Measurements from ENCODE around the gene MATN1.

MATN1 gene

DNA sequence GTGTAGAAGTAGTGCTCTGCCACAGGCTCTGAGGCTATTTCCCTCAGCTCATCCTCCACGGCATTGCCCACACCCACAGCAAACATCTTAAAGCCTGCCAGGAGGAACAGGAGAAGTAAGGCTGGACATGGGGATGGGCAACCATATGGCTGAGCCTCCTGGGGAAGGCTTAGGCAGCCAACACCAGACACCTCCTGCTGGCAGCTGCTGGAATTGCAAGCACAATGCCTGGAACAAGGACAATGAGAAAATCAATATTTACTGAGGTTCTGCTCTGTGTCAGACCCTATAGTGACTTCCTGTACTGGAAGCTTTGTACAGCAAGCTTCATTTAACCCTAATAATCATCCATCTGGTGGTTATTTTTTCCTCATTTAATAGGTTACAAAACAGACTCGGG is 8.2 kb downstream of the MATN1 start:
- peak; percentile 57 for DNase-seq

DNA sequence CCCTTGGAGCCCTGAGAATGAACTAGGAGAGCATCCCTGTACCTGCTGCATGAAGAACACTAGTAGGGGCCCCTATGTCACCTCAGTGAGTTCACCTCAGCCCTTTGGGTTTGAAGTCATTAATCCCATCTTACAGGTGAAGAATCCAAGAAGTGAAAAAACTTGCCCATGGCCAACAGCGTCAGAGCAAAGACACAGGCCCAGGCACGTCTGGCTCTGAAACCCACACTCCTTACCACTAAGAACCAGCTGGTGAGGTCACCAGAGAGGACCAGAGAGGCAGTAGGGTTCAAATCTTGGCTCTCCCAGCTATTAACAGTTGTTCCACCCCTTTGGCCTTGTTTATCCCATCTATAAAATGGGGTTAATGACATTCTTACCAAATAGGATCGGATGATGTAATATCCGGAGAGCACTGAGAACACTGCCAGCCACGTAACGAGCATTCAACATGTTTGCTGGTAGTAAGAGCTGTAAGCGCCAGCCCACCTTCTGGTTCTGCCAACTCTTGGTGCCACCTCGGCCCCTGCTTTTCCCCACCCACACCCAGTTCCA is 8.8 kb downstream of the MATN1 start:
- no peak for DNase-seq

DNA sequence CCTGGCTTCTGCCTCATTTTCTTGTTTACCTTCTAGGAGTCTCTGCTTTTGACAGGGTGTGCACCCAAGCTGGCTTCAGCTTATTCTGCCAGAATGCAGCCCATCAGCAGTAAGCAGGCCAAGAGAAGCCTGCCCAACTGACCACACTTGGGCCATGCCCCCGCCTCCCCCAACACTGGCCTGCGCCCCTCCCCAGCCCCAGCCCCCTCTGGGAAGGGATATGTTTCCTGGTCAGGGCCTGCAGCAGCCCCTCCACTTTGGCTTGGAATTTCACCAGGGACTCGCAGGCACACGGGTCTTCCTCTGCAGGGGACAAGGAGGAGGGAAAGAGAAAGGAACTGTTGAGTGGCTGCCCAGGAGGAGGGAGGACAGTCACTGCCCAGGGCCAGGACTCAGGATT is 9.4 kb downstream of the MATN1 start:
- no peak for DNase-seq

DNA sequence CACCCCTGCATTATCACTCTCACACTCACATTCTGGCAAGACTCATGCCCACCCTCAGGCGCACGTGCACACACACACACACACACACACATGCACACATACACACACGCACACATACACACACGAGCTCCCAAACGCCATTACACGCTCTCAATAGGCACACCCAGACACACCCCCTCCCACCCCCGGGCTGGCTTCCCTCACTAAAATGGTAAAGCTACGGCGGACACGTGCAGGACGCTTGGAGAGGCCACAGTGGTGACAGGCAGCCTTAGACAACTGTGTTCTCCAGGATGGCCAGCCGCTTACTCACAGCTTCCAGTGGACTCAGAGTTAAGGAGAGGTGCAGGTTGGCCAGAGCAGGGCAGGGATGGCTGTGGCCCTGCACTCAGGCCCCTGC is 10.1 kb downstream of the MATN1 start:
- DNase-seq: no peak

DNA sequence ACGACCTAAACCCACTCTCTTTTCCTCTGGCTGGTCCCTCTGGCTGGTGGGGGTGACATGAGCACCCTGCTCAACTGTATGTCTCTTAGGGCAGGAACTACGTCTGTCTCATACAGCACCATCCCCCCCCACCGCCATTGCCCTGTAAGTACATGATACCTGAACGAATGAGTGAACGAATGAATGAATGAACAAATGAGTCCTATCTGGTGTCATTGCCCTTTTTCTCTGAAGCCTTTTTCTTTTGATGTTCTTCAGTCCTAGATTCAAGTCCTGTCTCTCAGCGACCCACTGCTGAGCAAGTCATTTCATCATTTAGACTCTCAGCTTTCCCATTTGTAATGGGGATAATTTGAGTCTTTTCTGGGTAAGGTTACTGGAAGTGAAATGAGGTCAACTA is 10.8 kb downstream of the MATN1 start:
- DNase-seq: no peak

DNA sequence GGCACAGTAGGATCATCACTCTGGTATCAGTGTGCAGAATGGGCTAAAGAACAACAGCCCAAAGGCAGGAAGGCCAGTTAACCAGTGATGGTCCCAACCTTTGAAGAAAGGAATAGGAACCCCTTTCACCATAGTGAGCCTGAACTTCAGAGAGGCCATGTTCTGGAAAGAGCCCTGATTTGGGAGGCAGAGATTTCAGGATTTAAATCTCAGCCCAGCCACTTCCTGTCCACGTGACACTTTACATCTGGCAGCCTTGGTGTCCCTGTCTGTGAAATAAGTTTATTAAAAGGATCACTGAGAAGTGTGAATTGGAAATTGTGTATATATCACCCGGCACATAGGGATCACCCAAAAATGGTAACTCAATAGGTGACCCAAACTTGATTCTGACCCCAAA is 13.0 kb downstream of the MATN1 start:
- DNase-seq: peak; percentile 8

DNA sequence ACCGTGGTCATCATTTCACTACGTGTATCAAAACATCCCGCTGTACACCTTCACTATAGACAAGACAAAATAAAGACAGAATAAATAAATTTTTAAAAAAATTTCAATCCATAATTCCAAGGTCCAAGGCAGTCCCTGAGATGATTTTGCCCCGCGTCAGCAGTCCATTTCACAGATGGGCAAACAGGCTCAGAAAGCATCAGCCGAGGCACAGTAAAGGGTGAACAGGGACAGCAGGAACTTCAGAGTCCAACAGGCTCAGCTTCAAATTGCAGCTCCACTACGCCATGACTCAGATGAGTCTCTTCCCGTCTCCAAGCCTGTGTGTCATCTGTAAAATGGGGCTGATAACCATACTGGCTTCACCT is 15.0 kb downstream of the MATN1 start:
- DNase-seq: no peak

DNA sequence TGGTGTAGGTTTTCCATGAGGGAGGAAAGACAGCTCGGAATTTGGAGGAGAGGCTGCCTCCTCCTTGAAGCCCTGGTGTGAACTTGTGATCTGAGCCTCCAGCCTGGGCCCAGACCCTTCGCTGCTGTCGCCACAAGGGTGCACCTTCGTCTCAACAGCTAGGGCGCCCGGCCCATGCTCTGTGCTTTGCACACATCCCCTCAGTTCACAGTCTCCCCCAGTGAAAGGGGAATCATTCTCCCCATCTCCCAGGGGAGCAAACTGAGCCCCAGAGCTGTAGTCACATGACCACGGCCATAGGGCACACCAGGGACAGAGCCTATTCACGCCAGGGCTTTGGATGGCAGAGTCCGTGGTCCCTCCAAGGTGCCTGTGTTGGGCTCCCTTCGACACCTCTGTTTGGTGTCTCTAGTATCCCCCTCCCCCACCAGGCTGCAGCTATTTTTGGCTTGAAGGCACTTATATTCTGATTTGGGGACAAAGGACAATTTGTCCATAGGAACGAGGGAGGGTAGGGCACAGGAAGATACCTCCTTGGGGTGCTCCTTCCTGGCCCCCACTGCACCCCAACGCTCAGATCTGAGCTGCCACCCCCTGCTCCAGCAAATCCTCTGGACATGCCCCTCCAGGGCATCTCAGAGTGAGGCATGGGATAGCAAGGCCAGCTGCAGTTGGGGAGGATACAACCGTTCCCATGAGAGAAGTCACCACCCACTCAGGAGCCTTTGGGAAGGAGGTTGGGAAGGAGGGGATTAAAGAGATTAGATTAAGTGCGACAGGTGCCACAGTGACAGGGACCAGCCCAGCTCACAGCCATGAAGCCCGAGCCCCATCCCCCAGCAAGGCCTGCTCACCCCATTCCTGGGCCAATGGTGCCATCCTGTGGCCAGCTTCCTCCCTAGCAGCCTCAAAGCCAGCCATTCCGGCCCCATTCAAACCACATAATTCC is 15.7 kb downstream of the MATN1 start:
- peak; percentile 84 for DNase-seq

DNA sequence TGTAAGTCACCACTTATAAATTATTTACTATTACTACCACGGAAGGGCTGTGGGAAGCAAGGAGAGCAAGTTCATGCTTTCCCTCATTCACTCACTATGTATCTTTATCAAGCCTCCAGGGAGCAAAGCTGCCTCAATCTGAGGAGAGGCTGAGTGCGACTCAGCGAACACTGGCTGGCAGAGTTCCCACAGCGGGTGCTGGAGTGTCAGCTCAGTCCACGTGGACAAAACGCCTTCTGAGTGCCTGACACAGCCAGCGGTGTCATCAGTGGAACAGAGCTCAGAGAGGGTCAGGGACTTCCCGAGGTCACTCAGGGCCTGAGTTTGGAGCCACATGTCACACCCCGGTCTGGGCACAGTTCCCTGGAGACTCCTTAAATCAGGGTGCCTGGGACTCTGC is 16.9 kb downstream of the MATN1 start:
- DNase-seq: peak; percentile 49

DNA sequence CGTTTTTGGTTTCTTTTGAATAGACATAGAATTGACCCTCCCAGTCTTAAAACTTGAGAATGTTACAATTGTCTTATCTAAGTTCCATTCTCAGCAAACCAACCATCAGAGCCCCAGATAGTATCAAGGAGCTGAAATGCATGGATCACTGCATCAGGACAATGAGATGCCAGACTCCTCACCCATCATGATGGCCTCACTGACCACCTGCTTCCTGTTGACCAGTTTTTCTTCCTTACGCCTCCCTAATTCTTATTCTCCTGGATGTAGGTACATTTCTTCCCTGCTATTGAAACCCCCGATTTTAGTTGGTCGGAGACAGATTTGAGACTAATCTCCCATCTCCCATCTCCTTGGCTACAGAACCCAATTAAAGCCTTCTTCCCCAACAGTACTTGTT is 17.7 kb downstream of the MATN1 start:
- DNase-seq: no peak

DNA sequence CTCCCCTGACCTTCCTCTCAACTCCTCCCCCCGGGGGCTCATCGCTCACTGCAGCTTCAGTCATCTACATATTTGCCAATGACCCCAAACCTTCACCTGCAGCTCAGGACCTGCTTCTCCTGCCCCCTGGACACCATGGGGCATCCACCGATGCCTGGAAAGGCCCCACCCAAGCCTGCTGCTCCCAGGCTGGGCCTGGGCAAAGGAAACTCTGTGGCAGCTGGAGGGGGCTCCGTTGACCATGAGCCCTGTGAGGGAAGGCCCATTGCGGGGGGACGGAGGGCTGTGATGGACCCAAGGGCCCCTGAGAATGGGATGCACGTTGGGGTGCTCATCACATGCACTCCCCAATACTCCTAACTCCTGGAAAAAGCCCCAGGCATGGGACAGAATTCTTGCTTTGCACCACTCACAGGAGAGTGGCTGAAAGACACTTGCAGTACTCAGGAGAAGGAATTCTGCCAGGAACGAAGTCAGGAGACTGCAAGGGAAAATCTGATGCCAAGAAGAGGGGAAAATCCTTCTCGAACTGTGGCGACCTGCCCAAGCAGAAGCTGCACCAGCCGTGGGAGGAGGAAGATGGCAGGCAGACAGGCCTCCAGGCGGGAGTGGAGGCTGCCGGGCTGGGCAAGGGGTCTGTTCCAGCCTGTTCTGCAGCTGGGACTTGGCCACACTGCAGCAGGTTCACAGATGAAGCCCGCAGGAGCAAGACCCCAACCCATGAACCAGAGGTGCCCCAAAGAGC is 18.4 kb downstream of the MATN1 start:
- no peak for DNase-seq

DNA sequence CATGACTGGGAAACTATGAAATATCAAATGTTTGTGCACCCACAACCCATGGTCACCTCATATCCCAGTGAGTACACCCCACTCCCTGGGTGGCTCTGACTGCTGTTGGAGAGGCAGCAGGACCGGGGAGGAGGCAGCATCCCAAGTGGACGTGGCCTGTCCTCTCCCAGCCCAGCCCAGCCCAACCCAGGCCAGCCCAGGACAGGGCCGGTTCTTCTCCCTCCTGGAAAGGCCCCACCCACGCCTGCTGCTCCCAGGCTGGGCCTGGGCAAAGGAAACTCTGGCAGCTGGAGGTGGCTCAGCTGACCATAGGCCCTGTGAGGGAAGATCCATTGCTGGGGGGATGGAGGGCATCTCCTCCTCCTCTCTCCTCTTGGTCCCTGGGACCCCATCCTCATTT is 19.1 kb downstream of the MATN1 start:
- DNase-seq: no peak

DNA sequence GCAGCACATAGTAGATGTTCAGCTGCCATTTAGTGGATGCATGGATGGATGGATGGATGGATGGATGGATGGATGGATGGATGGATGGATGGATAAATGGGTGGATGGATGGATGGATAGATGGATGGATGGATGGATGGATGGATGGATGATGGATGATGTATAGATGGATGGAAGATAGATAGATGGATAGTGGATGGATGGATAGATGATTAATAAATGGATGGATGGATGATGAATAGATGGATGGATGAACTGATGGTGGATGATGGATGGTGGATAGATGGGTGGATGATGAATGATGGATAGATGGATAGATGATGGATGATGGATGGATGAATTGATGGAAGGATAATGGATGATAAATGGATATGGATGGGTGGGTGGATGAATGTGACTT is 20.6 kb downstream of the MATN1 start:
- DNase-seq: no peak

DNA sequence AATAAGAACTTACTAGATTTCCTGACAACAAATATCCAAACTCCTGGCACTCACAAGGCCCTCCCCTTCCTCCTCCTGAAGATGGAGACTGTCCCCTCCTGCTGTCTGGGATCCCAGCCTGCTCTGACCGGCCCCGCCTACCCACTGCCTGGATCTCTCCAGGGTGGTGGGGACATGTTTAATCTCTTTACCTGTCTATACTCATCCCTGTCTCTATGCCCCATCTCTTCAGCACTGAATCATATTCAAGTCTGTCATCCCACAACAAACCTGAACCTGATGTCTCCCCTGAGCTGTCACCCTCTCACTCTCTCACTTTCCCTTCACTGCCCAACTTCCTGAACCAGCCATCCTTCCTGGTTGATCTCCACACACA is 22.1 kb downstream of the MATN1 start:
- DNase-seq: no peak

DNA sequence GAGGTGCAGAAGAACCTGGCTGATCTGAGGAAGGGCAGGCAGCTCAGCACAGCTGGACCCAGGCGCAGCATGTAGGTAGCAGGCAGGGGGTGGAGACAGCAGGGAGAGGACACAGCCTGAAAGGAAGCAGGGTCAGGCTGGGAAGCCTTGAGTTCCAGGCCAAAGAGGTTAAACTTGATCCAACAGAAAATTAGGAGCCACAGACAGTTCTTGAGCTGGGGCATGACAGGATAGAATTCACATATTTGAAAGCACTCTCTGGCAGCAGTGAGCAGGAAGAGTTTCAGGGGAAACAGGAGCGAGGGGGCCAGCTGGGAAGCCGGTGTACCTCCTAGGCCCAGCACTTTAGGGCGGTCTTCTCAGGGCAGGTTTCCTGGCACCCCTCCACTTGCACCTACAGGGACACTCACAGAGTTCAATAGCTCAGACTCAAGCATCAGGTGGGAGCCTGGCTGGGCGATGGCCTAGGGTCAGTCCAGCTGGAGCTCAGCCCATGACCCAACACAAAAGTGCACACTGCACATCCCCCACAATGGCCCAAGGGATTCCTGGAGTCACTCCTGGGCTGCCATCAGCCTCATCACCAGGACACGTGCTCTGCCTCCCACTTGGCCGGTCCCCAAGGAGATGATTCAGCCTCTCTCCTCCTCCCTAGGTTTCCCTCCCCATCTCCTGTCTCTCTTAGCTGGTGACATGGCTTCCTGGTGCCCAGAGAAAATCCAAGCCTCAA is 22.7 kb downstream of the MATN1 start:
- DNase-seq: no peak

DNA sequence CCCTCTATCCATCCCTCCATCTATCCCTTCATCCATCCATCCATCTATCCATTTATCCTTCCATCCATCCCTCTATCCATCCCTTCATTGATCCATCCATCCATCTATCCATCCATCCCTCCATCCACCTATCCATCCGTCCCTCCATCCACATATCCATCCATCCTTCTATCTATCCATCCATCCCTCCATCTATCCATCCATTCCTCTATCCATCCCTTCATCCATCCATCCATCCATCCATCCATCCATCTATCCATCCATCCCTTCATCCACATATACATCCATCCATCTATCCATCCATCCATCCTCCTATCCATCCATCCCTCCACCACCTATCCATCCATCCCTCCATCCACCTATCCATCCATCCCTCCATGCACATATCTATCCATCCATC is 23.6 kb downstream of the MATN1 start:
- no peak for DNase-seq

DNA sequence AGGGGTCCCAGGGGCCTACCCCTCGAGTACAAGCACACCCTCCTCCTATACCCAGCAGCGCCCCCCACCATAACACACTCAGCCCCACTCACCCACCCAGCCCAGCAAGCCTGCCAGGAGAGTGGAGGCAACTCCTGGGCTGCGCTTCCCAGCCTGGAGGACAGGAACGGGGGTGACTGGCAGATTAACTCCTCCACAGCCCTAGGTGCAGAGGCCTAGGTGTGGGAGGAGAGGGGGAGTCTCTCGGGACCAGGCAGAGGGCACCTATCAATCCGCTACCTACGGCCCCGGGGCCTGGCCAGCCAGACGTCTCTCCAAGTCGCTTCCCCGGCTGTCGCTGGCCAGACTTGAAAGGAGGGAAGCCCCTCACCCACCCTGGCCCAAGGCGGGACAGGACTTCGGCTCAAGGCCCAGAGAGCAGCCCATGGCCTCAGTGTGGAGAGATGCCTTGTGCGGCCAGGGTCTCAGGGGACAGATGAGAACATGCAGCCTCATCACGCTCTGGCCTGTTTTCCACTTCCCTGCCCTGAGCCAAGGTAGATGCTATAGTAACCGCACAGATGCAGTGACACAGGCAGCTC is 24.9 kb downstream of the MATN1 start:
- DNase-seq: no peak

DNA sequence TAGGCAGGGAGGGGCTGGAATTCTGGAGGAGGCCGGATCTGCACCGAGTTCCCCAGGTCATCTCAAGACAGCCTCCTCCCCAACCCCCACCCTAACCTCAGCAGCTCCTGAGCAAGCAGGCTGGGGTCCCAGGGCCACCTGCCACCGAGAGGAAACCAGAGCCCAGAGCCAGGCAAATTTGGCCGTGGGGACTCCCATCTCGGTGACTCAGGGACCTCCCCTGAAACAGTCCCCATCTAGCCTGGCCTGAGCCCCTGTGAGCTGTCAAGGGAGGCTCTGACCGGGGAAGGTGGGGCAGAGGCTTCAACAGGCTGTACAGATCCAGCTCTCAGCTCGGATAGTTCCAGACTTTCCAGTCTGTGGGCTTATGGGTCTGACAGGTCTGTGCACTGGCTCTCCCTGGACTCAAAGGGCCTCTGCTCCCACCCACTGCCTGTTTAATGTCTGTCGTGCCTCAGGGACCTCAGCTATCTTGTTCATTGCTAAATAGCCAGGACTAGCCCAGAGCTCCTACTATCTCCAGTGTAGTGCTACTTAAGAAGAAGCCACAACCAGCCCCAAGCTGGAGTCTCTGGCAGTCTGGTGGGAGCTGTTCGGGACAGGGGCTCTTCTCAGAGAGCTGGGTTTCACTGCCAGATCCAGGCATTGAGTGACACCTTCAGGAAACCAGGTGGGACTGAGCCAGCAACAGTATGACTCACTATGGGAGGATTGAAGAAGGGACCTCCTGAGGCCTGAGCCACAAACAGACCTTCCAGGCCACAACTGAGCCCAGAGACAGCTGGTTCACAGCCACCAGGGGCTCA is 25.6 kb downstream of the MATN1 start:
- DNase-seq: no peak

DNA sequence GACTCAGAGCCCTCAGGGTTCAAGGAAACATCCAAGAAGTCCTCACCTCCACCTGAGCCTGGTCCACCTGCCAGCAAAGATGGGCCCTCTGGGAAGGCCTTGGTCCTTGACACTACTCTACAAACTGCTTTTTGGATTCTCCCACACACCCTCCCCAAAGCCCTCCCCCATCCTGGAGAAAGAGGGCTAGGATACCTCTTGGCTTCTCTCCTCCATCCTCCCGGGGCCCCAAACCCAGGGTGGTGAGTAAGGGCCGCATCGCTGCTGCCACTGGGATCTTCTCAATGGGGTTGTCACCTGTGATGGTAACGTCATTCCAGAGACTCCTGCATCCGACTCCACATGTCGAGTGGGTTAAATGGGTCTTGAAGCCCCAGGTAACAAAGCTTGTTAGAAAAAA is 26.6 kb downstream of the MATN1 start:
- no peak for DNase-seq

DNA sequence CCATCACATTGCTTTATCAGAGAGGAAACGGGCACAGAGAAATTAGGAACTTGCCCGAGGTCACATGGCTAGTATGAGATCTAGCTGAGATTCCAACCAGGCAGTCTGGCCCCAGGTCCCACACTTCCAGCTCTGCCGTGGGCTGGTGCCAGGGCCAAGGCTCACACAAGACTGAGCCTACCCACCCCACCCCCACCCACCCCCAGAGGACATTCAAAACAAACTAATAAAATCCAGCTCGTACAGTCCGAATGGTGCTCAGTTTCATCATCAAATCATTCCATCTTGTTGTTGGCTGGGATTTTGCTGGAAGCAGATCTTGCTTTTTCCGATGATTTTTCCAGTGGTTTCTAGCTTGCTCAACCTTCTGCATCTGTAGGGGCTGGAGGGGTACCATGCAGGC is 27.9 kb downstream of the MATN1 start:
- DNase-seq: no peak

DNA sequence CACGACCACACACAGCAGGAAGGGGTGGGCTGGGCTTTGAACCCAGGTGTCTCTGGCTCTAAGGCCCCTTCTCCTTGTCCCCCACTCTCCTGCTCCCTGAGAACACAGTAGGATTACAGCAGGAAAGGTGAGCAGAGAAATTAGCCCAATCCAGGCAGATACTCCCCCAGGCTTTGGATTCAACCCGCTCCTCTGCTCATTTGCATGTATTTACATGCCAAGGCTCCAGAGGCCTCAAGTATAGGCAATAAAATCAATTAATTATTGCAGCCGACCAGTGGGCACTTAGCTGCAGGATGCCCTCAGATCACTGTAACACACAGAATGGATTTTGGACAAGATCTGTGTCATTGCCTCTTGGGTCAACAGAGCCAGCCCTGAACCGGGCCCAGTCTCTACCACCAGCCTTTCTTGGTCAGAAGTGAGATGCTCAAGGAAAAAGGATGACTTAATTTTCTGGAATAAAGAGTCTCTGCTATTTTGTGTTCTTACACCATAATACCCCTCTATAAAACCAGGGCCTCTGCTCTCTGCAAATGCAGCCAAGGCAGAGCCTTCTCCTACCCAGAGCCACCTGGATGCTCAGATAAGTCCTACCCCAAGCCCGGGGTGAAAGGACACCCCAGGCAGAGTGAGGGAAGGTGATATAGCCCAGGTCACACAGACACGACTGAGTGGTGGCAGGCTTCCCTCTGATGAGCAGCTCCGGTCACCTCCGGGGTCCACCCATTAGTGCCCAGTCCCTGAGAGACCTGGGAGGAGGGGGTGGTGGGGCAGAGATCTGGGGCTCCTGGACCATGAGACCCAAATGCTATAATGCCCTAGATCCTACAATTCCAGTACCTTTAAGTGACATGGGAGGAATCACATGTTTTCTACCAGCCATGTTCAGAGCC is 28.9 kb downstream of the MATN1 start:
- DNase-seq: no peak

Data from NCI-H2171 treated with DMSO at 0.1 percent for 48 hours (cell line).